GM18861 (cell line): ENCODE data around the gene BNIP3.
"Not testable (repeated sequence)": the region's sequence is repeated elsewhere in the genome, so short reads cannot be mapped to it uniquely, and the experiment has no call there.

Source experiments
- ATAC-seq: cut with Tn5 transposase; IDR thresholded peaks from one replicate; pipeline ENCODE4 v1.9.1; 2021; ENCODE audit not compliant: unreplicated experiment

The BNIP3 gene

DNA sequence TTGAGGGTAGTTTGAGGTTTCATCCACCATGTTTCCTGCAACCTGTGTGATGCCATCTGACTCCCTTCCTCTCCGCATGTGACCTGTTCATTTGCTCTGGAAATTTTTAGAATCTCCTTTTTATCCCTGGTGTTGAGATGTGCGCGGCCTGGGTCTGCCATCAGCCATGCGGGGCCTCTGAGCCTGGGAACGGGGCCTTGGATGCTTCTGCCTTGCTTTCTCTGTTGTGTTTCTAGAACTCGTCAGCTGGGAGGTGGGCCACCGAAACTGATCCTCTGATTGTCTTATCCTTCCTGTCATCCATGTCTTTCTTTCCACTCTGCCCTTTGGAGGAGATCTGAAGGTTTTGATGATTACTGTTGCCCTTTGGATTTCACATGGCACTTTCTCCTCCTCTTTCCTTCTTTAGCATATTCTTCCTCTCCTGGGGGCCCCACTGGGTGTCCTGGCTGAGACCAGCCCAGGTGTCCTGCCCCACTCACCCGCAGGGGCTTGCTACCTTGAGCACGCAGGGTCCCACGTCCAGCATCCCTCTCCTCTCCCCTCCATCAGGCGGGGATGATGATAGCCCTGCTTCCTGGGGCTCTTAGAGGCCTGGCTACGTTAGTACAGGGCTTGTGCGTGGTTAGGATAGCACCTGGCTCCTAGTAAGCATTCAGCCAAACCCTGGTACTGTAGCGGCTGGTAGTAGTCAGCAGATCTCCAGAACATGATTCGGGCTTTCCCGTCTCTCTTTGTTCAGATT lies 51.0 kb downstream of the BNIP3 start:
- no peak for ATAC-seq

DNA sequence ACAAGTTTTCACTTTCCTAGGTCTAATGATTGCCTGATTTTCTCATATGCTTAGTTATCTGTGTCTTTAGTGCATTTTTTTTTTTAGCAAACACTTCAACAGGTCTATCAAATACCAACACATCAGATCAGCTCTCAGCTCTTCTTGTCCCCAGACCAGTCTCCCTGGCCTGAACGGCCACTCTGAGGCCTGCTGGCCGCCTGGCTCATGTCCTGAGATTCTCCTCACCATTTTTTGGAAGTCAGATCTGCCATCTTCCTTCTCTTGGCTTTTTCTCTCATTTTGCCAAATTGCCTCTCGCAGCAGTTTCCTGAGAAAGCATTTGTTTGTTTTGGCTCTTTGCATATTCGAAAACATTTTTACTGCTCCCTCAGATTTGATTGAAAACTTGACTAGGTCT lies 51.6 kb downstream of the BNIP3 start:
- ATAC-seq: no peak

DNA sequence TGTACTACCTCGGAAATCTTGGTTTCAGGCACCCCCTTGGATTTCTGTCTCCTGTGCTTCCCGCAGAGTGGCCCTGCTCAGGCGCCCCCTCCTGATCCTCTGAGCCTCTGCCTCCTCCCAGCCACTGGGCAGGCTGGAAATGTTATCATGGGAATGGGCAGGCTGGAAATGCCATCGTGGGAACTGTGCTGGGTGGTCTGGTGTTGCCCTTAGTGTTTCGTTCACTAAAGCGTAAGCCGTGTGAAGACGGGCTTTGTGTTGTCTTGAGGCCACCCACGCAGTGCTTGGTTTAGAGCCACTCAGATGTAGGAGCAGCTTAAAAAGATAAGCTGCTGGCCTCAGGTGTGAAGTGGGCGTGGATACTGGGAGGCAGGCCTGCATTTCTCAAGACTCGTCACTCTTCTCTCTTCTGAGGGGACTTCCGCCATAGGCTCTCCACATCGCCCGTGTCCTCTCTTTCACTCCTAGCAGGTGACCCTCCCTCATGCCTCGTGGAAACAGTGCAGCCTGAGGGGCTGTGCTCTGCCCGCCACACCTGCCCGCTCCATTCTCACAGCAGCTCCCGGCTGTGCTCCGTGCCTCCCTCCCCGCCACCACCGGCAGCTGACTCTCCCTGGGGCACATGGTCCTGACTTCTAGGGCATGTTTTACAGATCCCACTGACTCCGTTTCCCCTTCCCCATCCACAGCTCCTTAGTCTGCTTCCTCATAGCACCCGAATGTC lies 52.4 kb downstream of the BNIP3 start:
- no peak for ATAC-seq

DNA sequence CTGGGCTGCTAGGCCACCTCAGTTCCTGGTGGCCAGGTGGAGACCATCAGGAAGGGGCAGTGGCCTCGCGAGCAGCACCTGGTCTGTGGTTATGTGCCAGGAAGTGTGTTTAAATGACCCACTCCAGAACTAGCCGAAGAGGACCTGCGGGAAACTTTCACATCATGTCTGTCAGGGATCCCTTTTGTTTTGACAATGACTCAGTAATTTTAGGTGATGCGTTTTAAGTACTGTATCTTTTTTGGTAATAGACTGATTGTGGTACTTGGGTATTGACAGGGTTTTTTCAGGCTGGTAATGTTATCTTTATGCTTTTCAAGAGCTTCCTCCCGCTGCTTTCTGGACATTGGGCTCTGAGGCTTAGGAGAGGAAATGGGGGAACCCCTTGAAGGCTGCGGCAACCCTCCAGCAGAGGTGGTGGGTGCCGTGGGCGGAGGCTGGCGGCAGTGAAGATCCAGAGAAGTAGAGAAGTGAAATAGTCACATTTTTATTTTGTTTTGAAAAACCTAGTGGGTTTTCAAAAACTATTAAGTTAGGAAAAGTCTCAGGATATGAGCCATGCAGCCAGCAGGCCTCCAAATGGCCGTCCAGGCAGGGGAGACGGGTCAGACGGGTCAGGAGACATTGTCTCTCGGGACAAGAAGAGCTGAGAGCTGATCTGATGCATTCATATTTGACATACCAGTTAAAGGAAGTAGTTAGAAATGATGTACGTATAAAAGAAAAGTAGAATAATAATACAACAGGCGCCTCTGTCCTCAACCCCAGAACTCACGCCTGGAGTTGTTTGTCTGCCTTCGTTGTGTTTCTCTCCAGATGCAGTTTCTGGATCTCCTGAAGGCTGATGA lies 53.3 kb downstream of the BNIP3 start:
- ATAC-seq: peak; percentile 81

DNA sequence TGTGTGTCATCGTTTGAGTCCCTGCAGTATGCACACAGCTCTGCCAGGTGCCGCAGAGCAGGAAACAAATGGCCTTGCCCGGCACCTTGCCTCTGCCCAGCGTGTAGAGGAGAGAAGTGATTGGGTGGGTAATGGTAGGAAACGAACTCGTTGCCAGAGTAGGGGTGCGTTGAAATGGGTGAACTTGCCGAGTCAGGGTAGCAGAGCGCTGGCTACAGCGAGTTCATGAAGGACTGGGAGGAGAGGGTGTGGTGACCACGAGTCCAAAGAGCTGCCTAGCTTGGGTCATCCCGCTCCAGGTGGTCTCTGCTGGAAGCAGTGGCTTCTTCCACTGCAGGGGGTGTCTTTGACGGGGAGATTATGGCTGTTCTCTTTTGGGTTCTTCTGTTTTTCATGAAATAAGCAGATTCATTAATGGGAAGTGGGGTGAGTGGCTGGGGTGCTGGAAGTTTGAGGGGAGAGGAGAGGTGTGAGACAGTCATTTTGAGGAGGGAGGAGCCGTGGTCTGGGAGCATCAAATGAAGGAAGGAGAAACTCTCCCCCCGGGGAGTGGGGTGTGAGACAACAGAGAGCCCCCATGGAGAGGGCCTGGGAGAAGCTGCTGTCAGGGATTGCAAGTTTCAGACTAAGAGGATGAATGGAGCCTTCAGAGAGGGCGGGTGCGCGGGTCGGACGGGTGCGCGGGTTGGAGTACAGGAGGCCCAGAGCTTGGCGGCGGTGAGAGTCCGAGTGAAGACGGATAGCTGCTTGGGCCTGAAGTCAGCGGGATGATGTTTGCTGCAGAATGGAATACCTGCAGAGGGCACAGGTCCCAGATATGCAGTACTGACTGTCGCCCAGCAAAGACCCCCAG lies 54.8 kb downstream of the BNIP3 start:
- ATAC-seq: no peak

DNA sequence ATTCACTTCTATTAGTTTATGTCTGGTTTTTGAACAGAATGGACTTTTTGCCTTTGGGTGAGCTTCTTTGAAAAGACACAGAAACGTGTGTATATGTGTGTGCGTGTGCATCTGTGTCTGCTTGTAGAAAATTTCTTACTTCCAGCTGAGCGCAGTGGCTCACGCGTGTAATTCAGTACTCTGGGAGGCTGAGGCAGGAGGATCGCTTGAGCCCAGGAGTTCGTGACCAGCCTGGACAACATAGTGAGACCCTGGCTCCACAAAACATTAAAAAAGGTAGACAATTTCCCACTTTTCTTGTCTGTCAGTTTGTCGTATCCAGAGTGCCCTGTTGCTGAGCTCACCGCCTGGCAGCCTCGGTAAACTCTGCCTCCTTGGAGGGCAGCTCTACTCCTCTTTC lies 55.5 kb downstream of the BNIP3 start:
- no peak for ATAC-seq

DNA sequence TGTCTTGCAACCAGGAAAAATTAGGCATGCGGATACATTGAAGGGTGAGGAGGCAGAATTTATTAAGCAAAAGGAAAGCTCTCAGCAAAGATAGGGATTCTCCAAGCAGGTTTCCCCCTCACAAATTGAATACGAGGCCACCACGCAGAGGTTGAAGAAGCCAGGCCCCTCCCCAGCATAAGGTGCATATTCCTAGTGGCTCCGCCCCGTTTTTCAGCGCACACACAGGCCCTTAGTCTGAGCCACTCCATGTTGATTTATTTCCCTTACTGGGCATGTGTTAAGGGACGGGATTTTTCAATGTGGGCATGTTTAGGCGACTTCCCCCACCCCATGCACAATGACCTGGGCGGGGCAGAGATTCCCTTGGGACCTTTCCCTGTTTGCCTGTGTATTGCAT lies 56.0 kb downstream of the BNIP3 start:
- ATAC-seq: no peak

DNA sequence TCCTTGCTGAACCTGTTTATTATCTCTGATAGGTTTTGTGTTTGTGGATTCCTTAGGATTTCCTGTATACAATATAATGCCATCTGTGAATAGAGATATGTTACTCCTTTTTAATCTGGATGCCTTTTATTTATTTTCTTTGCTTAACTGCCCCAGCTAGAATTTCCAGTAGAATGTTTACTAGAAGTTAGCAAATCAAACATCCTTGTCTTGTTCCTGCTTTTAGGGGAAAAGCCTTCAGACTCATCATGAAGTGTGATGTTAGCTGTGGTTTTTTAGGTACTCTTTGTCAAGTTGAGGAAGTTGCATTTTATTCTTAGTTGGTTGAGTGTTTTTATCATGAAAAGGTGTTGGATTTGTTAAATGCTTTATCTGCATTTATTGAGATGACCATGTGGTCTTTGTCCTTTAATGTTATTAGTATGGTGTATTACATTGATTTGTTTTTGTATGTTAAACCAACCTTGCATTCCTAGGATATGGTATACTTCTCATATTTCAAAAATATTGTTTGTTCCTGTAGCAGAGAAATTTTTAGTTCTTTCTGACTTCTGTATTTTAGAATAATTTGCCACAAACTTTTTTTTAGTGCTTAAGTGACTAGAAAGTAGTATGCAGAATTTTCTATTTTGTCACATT lies 56.6 kb downstream of the BNIP3 start:
- ATAC-seq: no peak

DNA sequence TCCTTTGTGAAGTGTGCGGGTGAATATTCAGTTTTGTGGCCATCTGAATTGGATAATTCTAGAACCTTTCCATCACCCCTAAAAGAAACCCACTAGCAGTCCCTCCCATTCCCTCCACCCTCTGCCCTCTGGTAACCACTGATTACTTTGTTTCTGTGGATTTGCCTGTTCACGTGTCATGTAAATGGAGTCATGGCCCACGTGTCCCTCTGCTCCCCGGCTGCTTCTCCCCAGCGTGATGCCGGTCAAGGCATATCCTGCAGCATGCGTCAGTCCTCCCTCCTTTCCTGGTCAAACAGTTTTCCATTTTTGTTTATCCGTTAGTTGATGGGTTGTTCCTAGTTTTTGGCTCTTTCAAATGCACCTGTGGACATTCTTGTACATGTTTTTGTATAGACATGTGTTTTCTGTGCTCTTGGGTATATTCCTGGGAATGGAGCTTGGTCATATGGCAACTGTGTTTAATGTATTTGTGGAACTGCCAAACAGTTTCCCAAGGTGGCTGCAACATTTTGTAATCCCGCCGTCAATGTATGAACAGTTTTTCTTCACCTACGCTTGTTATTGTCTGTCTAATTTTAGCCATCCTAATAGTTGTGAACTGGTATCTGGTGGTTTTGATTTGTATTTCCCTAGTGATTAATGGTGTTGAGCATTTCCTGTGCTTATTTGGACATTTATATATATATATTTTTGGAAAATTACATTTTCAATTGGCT lies 58.5 kb downstream of the BNIP3 start:
- ATAC-seq: no peak

DNA sequence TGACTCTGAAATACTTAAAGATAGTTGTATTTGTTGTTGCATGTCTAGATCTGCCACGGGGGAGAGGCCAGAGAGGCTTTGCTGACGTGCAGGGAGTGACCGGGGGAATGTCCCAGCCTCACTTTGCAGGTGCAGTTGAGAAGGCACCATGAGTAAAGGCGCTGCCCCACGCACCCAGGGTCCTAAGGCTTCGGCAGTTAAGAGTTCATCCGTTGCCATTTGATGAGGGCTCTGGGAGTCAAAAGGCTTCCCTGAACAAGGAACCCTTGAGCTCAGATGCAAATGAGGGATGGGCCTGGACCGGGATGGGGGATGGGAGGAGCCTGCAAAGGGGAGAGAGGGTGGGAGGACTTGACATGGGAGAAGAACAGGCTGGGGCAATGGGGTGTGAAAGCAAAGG lies 60.5 kb downstream of the BNIP3 start:
- ATAC-seq: no peak

DNA sequence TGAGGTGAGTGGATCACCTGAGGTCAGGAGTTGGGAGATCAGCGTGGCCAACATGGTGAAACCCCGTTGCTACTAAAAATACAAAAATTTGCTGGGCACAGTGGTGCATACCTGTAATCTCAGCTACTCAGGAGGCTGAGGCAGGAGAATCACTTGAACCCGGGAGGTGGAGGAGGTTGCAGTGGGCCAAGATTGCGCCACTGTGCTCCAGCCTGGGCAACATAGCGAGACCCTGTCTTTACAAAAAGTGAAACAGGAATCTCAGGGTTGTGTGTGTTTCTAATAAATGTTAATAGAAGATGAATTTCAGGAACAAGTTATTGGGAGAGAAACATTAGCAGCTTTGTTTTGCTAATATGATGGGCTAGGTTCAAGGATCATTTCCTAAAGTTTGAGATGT lies 61.0 kb downstream of the BNIP3 start:
- no peak for ATAC-seq

DNA sequence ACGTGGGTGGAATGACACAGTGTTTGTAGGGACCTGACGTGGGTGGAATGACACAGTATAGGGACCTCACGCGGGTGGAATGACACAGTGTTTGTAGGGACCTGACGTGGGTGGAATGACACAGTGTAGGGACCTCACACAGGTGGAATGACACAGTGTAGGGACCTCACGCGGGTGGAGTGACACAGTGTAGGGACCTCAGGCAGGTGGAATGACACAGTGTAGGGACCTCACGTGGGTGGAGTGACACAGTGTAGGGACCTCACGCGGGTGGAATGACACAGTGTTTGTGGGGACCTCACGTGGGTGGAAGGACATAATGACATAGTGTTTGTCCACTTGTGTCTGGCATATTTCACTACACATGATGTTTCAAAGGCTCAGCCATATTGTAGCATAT lies 61.6 kb downstream of the BNIP3 start:
- ATAC-seq: no peak

DNA sequence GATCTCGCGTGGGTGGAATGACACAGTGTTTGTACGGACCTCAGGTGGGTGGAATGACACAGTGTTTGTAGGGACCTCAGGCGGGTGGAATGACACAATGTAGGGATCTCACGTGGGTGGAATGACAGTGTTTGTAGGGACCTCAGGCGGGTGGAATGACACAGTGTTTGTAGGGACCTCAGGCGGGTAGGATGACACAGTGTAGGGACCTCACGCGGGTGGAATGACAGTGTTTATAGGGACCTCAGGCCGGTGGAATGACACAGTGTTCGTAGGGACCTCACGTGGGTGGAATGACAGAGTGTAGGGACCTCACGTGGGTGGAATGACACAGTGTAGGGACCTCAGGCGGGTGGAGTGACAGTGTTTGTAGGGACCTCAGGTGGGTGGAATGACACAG lies 62.3 kb downstream of the BNIP3 start:
- ATAC-seq: not testable (repeated sequence)
